Adrenal gland (tissue), 5 donors: Measurements from ENCODE around the gene ITCH.

ENCODE experiments used
- POLR2A ChIP-seq, 2 donors: fragments of 450-650 bp; IDR thresholded peaks; one replicate each; pipeline ENCODE4 v1.6.1; 2017; ENCODE audit warnings: antibody characterized with exemption in 2 of 2, mild to moderate bottlenecking in 2 of 2, moderate library complexity in 1 of 2
- TF ChIP-seq, protein P1 (sequence below), 6 experiments: fragments of 450-650 bp in 4 of 6; fragments of 200-600 bp in 2 of 6; sonication (generic) in 1 of 6; IDR thresholded peaks; 1 replicate in 5 of 6; 2 replicates in 1 of 6; pipeline versions ENCODE4 v1.5.1 to v1.8.0; 2016 to 2021; ENCODE audit warnings: antibody characterized with exemption in 6 of 6, mild to moderate bottlenecking in 2 of 6, moderate library complexity in 1 of 6
- donor health status: DM: no; HTN: no; CAD: no.

DNA sequence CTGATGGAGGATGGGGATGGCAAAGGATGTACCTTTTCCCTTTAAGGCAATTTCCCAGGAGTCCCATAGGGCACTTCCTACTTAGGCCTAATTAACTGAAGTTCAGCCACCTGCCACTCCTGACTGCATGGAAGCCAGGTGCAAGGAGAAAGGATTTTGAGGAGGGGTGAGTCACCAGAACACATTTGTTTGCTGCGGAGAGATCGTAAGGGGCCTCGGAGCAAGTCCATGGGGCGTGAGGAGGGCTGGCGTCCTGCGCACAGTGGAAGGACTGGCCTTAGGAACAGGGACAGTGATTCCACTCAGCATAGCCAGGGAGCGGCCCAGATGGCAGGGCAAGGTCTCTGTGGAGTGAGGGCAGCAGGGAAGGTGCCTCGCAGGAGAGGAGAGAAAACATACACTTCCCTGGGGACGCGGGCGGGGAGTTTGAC is 183.7 kb downstream of the ITCH start:
- TF ChIP-seq, protein P1, sequence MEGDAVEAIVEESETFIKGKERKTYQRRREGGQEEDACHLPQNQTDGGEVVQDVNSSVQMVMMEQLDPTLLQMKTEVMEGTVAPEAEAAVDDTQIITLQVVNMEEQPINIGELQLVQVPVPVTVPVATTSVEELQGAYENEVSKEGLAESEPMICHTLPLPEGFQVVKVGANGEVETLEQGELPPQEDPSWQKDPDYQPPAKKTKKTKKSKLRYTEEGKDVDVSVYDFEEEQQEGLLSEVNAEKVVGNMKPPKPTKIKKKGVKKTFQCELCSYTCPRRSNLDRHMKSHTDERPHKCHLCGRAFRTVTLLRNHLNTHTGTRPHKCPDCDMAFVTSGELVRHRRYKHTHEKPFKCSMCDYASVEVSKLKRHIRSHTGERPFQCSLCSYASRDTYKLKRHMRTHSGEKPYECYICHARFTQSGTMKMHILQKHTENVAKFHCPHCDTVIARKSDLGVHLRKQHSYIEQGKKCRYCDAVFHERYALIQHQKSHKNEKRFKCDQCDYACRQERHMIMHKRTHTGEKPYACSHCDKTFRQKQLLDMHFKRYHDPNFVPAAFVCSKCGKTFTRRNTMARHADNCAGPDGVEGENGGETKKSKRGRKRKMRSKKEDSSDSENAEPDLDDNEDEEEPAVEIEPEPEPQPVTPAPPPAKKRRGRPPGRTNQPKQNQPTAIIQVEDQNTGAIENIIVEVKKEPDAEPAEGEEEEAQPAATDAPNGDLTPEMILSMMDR (IDR thresholded peaks at IDR 0.05): no peak
- no peak for TF ChIP-seq POLR2A (IDR thresholded peaks at IDR 0.05)
